ENCODE results near the gene CHPF.

Gene CHPF

GRCh38 chr2:219567131-219567530 is 23.5 kb upstream of the CHPF start:
- no peak overlapping the region for H2BK15ac ChIP-seq (ENCODE audit: low read length)
- H2BK5ac ChIP-seq (ENCODE audit: low read length): peak overlapping the region; percentile 46
- peaks cover 0 to 2% (median 0%) of the 10 kb centered on the region in 3 experiments for H3K27me3 ChIP-seq (ENCODE audit: control insufficient read depth in 3 of 3, insufficient read depth in 3 of 3, low read depth in 1 of 3, low read length in 3 of 3)
- H3K14ac ChIP-seq (ENCODE audit: low read length): no peak overlapping the region
- DNase-seq (ENCODE audit: low spot score): no peak
- H2BK120ac ChIP-seq (ENCODE audit: low read depth, low read length): no peak overlapping the region
- no peak overlapping the region for H2AK5ac ChIP-seq (ENCODE audit: low read depth, low read length)
- WGBS, 2 donors (ENCODE audit: extremely low coverage in 2 of 2, insufficient read length in 2 of 2, insufficient replicate concordance in 1 of 2): no CpG with 5 or more reads among the region's 18 CpGs
- H2BK12ac ChIP-seq (ENCODE audit: low read length): no peak overlapping the region
- no peak overlapping the region for H2AFZ ChIP-seq (ENCODE audit: low read length)
- no peak overlapping the region for H3K4ac ChIP-seq (ENCODE audit: low read length)
- H4K91ac ChIP-seq (ENCODE audit: low read depth, low read length, poor library complexity): no peak overlapping the region
- H3K18ac ChIP-seq (ENCODE audit: low read length): peak overlapping the region; percentile 4
- H4K8ac ChIP-seq (ENCODE audit: low read depth, low read length): no peak overlapping the region
- no peak overlapping the region for H3K27ac ChIP-seq (replicated peaks; ENCODE audit: low read length)
- H3K9ac ChIP-seq (ENCODE audit: low read depth, low read length, poor library complexity): no peak overlapping the region
- H3K9me3 ChIP-seq (replicated peaks in 1 of 2; ENCODE audit: control insufficient read depth in 2 of 2, insufficient read depth in 1 of 2, low read depth in 1 of 2, low read length in 2 of 2): no peaks in the 10 kb centered on the region
- H3K23ac ChIP-seq (ENCODE audit: low read depth, low read length, poor library complexity): peak overlapping the region; percentile 69
- no peak overlapping the region for H3K4me3 ChIP-seq (ENCODE audit: low read length in 2 of 2)
- peaks cover 30 to 78% of the 10 kb centered on the region in 2 donors for H3K36me3 ChIP-seq (replicated peaks in 1 of 2; ENCODE audit: control insufficient read depth in 2 of 2, insufficient read depth in 2 of 2, low read length in 2 of 2)
- H3K4me2 ChIP-seq (ENCODE audit: insufficient read depth, low read length, poor library complexity, severe bottlenecking): no peak overlapping the region
- H3K79me1 ChIP-seq (ENCODE audit: low read depth, low read length): peaks cover 9% of the 10 kb centered on the region
- peaks cover 7 to 9% of the 10 kb centered on the region in 2 donors for H3K4me1 ChIP-seq (ENCODE audit: control insufficient read depth in 2 of 2, insufficient read depth in 1 of 2, low read depth in 1 of 2, low read length in 2 of 2)

- H3K4me3 ChIP-seq (ENCODE audit: low read length in 2 of 2): no peak overlapping the region
- peak overlapping the region; percentile 69 for H3K23ac ChIP-seq (ENCODE audit: low read depth, low read length, poor library complexity)
- DNase-seq (ENCODE audit: low spot score): no peak
- H2BK120ac ChIP-seq (ENCODE audit: low read depth, low read length): no peak overlapping the region
- H4K91ac ChIP-seq (ENCODE audit: low read depth, low read length, poor library complexity): no peak overlapping the region
- H3K9me3 ChIP-seq (replicated peaks in 1 of 2; ENCODE audit: control insufficient read depth in 2 of 2, insufficient read depth in 1 of 2, low read depth in 1 of 2, low read length in 2 of 2): no peaks in the 10 kb centered on the region
- H3K18ac ChIP-seq (ENCODE audit: low read length): no peak overlapping the region
- no peak overlapping the region for H2BK15ac ChIP-seq (ENCODE audit: low read length)
- no peak overlapping the region for H3K27ac ChIP-seq (replicated peaks; ENCODE audit: low read length)
- no peak overlapping the region for H2BK12ac ChIP-seq (ENCODE audit: low read length)
- H3K14ac ChIP-seq (ENCODE audit: low read length): peak overlapping the region; percentile 31
- peaks cover 4% of the 10 kb centered on the region in 2 donors for H3K4me1 ChIP-seq (ENCODE audit: control insufficient read depth in 2 of 2, insufficient read depth in 1 of 2, low read depth in 1 of 2, low read length in 2 of 2)
- WGBS, 2 donors (ENCODE audit: extremely low coverage in 2 of 2, insufficient read length in 2 of 2, insufficient replicate concordance in 1 of 2): no CpG with 5 or more reads among the region's 11 CpGs
- H2AK5ac ChIP-seq (ENCODE audit: low read depth, low read length): no peak overlapping the region
- peaks cover 9% of the 10 kb centered on the region for H3K79me1 ChIP-seq (ENCODE audit: low read depth, low read length)
- peaks cover 0 to 2% (median 0%) of the 10 kb centered on the region in 3 experiments for H3K27me3 ChIP-seq (ENCODE audit: control insufficient read depth in 3 of 3, insufficient read depth in 3 of 3, low read depth in 1 of 3, low read length in 3 of 3)
- no peak overlapping the region for H3K4me2 ChIP-seq (ENCODE audit: insufficient read depth, low read length, poor library complexity, severe bottlenecking)
- no peak overlapping the region for H2AFZ ChIP-seq (ENCODE audit: low read length)
- peak overlapping the region; percentile 46 for H2BK5ac ChIP-seq (ENCODE audit: low read length)
- no peak overlapping the region for H3K4ac ChIP-seq (ENCODE audit: low read length)
- peaks cover 30 to 83% of the 10 kb centered on the region in 2 donors for H3K36me3 ChIP-seq (replicated peaks in 1 of 2; ENCODE audit: control insufficient read depth in 2 of 2, insufficient read depth in 2 of 2, low read length in 2 of 2)
- peak overlapping the region; percentile 3 for H3K9ac ChIP-seq (ENCODE audit: low read depth, low read length, poor library complexity)
- no peak overlapping the region for H4K8ac ChIP-seq (ENCODE audit: low read depth, low read length)
These were observed 23.0 kb upstream of the CHPF start for GRCh38 chr2:219566640-219567039.

GRCh38 chr2:219565130-219566080 is 21.8 kb upstream of the CHPF start:
- no CpG with 5 or more reads among the region's 21 CpGs for WGBS, 2 donors (ENCODE audit: extremely low coverage in 2 of 2, insufficient read length in 2 of 2, insufficient replicate concordance in 1 of 2)
- H2AFZ ChIP-seq (ENCODE audit: low read length): no peak overlapping the region
- H4K8ac ChIP-seq (ENCODE audit: low read depth, low read length): no peak overlapping the region
- H2AK5ac ChIP-seq (ENCODE audit: low read depth, low read length): peak overlapping the region; percentile 40
- no peak overlapping the region for H3K14ac ChIP-seq (ENCODE audit: low read length)
- peaks cover 0 to 2% (median 0%) of the 10 kb centered on the region in 3 experiments for H3K27me3 ChIP-seq (ENCODE audit: control insufficient read depth in 3 of 3, insufficient read depth in 3 of 3, low read depth in 1 of 3, low read length in 3 of 3)
- no peak overlapping the region for H3K18ac ChIP-seq (ENCODE audit: low read length)
- H3K79me1 ChIP-seq (ENCODE audit: low read depth, low read length): peaks cover 4% of the 10 kb centered on the region
- H3K4me3 ChIP-seq (ENCODE audit: low read length in 2 of 2): no peak overlapping the region
- H3K4me1 ChIP-seq (ENCODE audit: control insufficient read depth in 2 of 2, insufficient read depth in 1 of 2, low read depth in 1 of 2, low read length in 2 of 2): peaks cover 3 to 10% of the 10 kb centered on the region in 2 donors
- no peak overlapping the region for H2BK15ac ChIP-seq (ENCODE audit: low read length)
- H3K4ac ChIP-seq (ENCODE audit: low read length): no peak overlapping the region
- H2BK12ac ChIP-seq (ENCODE audit: low read length): no peak overlapping the region
- H3K27ac ChIP-seq (replicated peaks; ENCODE audit: low read length): no peak overlapping the region
- DNase-seq (ENCODE audit: low spot score): no peak
- H3K36me3 ChIP-seq (replicated peaks in 1 of 2; ENCODE audit: control insufficient read depth in 2 of 2, insufficient read depth in 2 of 2, low read length in 2 of 2): peaks cover 30 to 94% of the 10 kb centered on the region in 2 donors
- H4K91ac ChIP-seq (ENCODE audit: low read depth, low read length, poor library complexity): no peak overlapping the region
- H2BK120ac ChIP-seq (ENCODE audit: low read depth, low read length): no peak overlapping the region
- no peaks in the 10 kb centered on the region for H3K9me3 ChIP-seq (replicated peaks in 1 of 2; ENCODE audit: control insufficient read depth in 2 of 2, insufficient read depth in 1 of 2, low read depth in 1 of 2, low read length in 2 of 2)
- H2BK5ac ChIP-seq (ENCODE audit: low read length): no peak overlapping the region
- H3K4me2 ChIP-seq (ENCODE audit: insufficient read depth, low read length, poor library complexity, severe bottlenecking): no peak overlapping the region
- peak overlapping the region; percentile 2 for H3K9ac ChIP-seq (ENCODE audit: low read depth, low read length, poor library complexity)
- no peak overlapping the region for H3K23ac ChIP-seq (ENCODE audit: low read depth, low read length, poor library complexity)

GRCh38 chr2:219563271-219563928 is 19.8 kb upstream of the CHPF start:
- no peak overlapping the region for H3K4me2 ChIP-seq (ENCODE audit: insufficient read depth, low read length, poor library complexity, severe bottlenecking)
- no peak overlapping the region for H4K91ac ChIP-seq (ENCODE audit: low read depth, low read length, poor library complexity)
- H4K8ac ChIP-seq (ENCODE audit: low read depth, low read length): peak overlapping the region; percentile 99
- peaks cover 0 to 2% of the 10 kb centered on the region in 2 donors for H3K9me3 ChIP-seq (replicated peaks in 1 of 2; ENCODE audit: control insufficient read depth in 2 of 2, insufficient read depth in 1 of 2, low read depth in 1 of 2, low read length in 2 of 2)
- no peak overlapping the region for H3K4me3 ChIP-seq (ENCODE audit: low read length in 2 of 2)
- no peak overlapping the region for H3K27ac ChIP-seq (replicated peaks; ENCODE audit: low read length)
- H3K23ac ChIP-seq (ENCODE audit: low read depth, low read length, poor library complexity): peak overlapping the region; percentile 69
- H3K18ac ChIP-seq (ENCODE audit: low read length): no peak overlapping the region
- no peak overlapping the region for H2AK5ac ChIP-seq (ENCODE audit: low read depth, low read length)
- H2BK12ac ChIP-seq (ENCODE audit: low read length): no peak overlapping the region
- H2BK120ac ChIP-seq (ENCODE audit: low read depth, low read length): no peak overlapping the region
- H3K14ac ChIP-seq (ENCODE audit: low read length): no peak overlapping the region
- no peak overlapping the region for H2BK15ac ChIP-seq (ENCODE audit: low read length)
- peak overlapping the region; percentile 6 for H3K9ac ChIP-seq (ENCODE audit: low read depth, low read length, poor library complexity)
- peaks cover 0 to 10% of the 10 kb centered on the region in 2 donors for H3K4me1 ChIP-seq (ENCODE audit: control insufficient read depth in 2 of 2, insufficient read depth in 1 of 2, low read depth in 1 of 2, low read length in 2 of 2)
- DNase-seq (ENCODE audit: low spot score): no peak
- no CpG with 5 or more reads among the region's 20 CpGs for WGBS, 2 donors (ENCODE audit: extremely low coverage in 2 of 2, insufficient read length in 2 of 2, insufficient replicate concordance in 1 of 2)
- H2AFZ ChIP-seq (ENCODE audit: low read length): no peak overlapping the region
- no peak overlapping the region for H2BK5ac ChIP-seq (ENCODE audit: low read length)
- no peak overlapping the region for H3K4ac ChIP-seq (ENCODE audit: low read length)
- peaks cover 2% of the 10 kb centered on the region for H3K79me1 ChIP-seq (ENCODE audit: low read depth, low read length)
- H3K36me3 ChIP-seq (replicated peaks in 1 of 2; ENCODE audit: control insufficient read depth in 2 of 2, insufficient read depth in 2 of 2, low read length in 2 of 2): peaks cover 32 to 97% of the 10 kb centered on the region in 2 donors
- no peaks in the 10 kb centered on the region for H3K27me3 ChIP-seq (ENCODE audit: control insufficient read depth in 3 of 3, insufficient read depth in 3 of 3, low read depth in 1 of 3, low read length in 3 of 3)
